A549 (cell line): ENCODE measurements around the gene PTPRK.

Source experiments
- CBX8 ChIP-seq: fragments of 200-600 bp; sonication (generic); IDR thresholded peaks from 2 replicates; pipeline ENCODE4 v1.6.1; 2016
- CEBPB ChIP-seq, 2 experiments: fragments of >200 bp in 1 of 2; sonication (Bioruptor Twin) in 1 of 2; formaldehyde crosslinking in 1 of 2; IDR thresholded peaks; 2 replicates each; pipeline ENCODE4 v1.6.1; 2012 to 2016
- CHD2 ChIP-seq: fragments of 150-350 bp; IDR thresholded peaks from 2 replicates; pipeline ENCODE4 v1.6.1; 2014; ENCODE audit warnings: low read length; ENCODE audit not compliant: partially characterized antibody
- CHD4 ChIP-seq: fragments of 200-600 bp; sonication (generic); IDR thresholded peaks from 2 replicates; pipeline ENCODE4 v1.6.1; 2016; ENCODE audit warnings: antibody characterized with exemption, mild to moderate bottlenecking, borderline replicate concordance
- EP300 ChIP-seq, 2 experiments: fragments of >200 bp; sonication (Bioruptor Twin); formaldehyde crosslinking; IDR thresholded peaks; 2 replicates in 1 of 2; 3 replicates in 1 of 2; pipeline ENCODE4 v1.6.1; 2016 to 2017
- HOXA7 ChIP-seq: fragments of 250-450 bp; sonication (Bioruptor Pico); IDR thresholded peaks from 2 replicates; pipeline ENCODE4 v1.5.0; 2020; ENCODE audit warnings: mild to moderate bottlenecking, moderate library complexity
- HOXB5 ChIP-seq: fragments of 250-450 bp; sonication (Bioruptor Pico); IDR thresholded peaks from 2 replicates; pipeline ENCODE4 v1.5.0; 2020; ENCODE audit warnings: mild to moderate bottlenecking, moderate library complexity
- JUN ChIP-seq, 2 experiments: fragments of >200 bp; sonication (Bioruptor Twin); formaldehyde crosslinking; IDR thresholded peaks; 2 replicates in 1 of 2; 3 replicates in 1 of 2; pipeline ENCODE4 v1.6.1; 2016 to 2017
- POLR2A ChIP-seq: IDR thresholded peaks from 2 replicates; pipeline ENCODE4 v1.6.1; 2012; ENCODE audit warnings: mild to moderate bottlenecking, low read length
- RFX5 ChIP-seq: fragments of 450-650 bp; IDR thresholded peaks from 2 replicates; pipeline ENCODE4 v1.7.1; 2014; ENCODE audit warnings: antibody characterized with exemption, mild to moderate bottlenecking, moderate library complexity
- TF ChIP-seq, protein P1 (sequence below): IDR thresholded peaks from 2 replicates; pipeline ENCODE4 v1.6.1; 2012
- TF ChIP-seq, protein P2 (sequence below): fragments of >200 bp; sonication (Bioruptor Twin); formaldehyde crosslinking; IDR thresholded peaks from 3 replicates; pipeline ENCODE4 v1.5.1; 2016

DNA sequence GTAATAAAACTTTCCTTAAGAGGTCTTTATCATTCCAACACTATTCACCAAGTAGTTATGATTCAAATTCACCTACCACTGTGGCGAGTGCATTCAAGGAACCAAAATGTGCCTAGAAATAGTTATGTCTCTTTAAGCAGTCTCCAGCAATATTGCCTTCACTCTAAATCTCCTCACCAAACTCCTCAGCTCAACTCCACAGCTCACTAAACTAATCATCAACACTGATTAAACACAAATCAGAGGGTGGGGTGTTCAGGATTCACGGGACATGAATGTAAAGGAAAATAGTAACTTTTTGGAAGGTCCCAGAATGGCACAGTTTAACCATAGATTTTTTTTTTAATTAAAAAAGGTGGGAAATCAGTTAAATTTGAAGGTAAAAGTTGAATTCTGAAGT is 549.0 kb downstream of the PTPRK start:
- TF ChIP-seq, protein P1, sequence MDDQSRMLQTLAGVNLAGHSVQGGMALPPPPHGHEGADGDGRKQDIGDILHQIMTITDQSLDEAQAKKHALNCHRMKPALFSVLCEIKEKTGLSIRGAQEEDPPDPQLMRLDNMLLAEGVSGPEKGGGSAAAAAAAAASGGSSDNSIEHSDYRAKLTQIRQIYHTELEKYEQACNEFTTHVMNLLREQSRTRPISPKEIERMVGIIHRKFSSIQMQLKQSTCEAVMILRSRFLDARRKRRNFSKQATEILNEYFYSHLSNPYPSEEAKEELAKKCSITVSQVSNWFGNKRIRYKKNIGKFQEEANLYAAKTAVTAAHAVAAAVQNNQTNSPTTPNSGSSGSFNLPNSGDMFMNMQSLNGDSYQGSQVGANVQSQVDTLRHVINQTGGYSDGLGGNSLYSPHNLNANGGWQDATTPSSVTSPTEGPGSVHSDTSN, result no peak
- no peak for TF ChIP-seq JUN (IDR thresholded peaks at IDR 0.05)
- TF ChIP-seq, protein P2, sequence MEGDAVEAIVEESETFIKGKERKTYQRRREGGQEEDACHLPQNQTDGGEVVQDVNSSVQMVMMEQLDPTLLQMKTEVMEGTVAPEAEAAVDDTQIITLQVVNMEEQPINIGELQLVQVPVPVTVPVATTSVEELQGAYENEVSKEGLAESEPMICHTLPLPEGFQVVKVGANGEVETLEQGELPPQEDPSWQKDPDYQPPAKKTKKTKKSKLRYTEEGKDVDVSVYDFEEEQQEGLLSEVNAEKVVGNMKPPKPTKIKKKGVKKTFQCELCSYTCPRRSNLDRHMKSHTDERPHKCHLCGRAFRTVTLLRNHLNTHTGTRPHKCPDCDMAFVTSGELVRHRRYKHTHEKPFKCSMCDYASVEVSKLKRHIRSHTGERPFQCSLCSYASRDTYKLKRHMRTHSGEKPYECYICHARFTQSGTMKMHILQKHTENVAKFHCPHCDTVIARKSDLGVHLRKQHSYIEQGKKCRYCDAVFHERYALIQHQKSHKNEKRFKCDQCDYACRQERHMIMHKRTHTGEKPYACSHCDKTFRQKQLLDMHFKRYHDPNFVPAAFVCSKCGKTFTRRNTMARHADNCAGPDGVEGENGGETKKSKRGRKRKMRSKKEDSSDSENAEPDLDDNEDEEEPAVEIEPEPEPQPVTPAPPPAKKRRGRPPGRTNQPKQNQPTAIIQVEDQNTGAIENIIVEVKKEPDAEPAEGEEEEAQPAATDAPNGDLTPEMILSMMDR, result no peak
- TF ChIP-seq EP300 (IDR thresholded peaks at IDR 0.05), result no peak
- TF ChIP-seq POLR2A, result no peak
- TF ChIP-seq RFX5, result no peak
- no peak for TF ChIP-seq CHD4
- no peak for TF ChIP-seq HOXA7 (CRISPR knock-in tag)
- TF ChIP-seq HOXB5, result no peak
- TF ChIP-seq CHD2, result no peak
- no peak for TF ChIP-seq CBX8
- TF ChIP-seq CEBPB (IDR thresholded peaks at IDR 0.05), result no peak
